Vagina (tissue), 2 donors: ENCODE data around the gene VMP1. TPM values are rescaled to one million over a fixed set of nuclear protein-coding genes. Genes with fewer than 3 reads are reported as not detected.
"Not testable (repeated sequence)": the region's sequence is repeated elsewhere in the genome, so short reads cannot be mapped to it uniquely, and the experiment has no call there.

ENCODE experiments used
- DNase-seq, 2 donors: peaks; one replicate each; pipeline ENCODE4 v3.0.0-alpha.2; 2017; ENCODE audit errors: extremely low spot score in 2 of 2
- H3K27ac ChIP-seq: fragments of 200-600 bp; sonication (generic); one replicate; pipeline ENCODE4 v1.5.1; 2019
- H3K27me3 ChIP-seq: fragments of 200-600 bp; sonication (generic); one replicate; pipeline ENCODE4 v1.5.1; 2019
- H3K36me3 ChIP-seq, 2 donors: fragments of 200-600 bp; sonication (generic); one replicate each; pipeline ENCODE4 v1.5.1; 2017 to 2019
- H3K4me1 ChIP-seq: fragments of 200-600 bp; sonication (generic); one replicate; pipeline ENCODE4 v1.5.1; 2019
- H3K4me3 ChIP-seq, 2 donors: fragments of 200-600 bp; sonication (generic); 1 replicate in 1 of 2; 2 replicates in 1 of 2; pipeline ENCODE4 v1.5.1; 2016 to 2019
- H3K9me3 ChIP-seq: fragments of 200-600 bp; sonication (generic); one replicate; pipeline ENCODE4 v1.5.1; 2019
- POLR2A ChIP-seq, 2 donors: fragments of 450-650 bp; IDR thresholded peaks; one replicate each; pipeline ENCODE4 v1.6.1; 2017; ENCODE audit warnings: antibody characterized with exemption in 2 of 2, mild to moderate bottlenecking in 2 of 2, moderate library complexity in 2 of 2
- POLR2AphosphoS5 ChIP-seq, 2 donors: sonication (generic); formaldehyde crosslinking; IDR thresholded peaks; one replicate each; pipeline ENCODE4 v1.9.0; 2017; ENCODE audit warnings: antibody characterized with exemption in 2 of 2, mild to moderate bottlenecking in 2 of 2, low read depth in 1 of 2; ENCODE audit not compliant: insufficient read depth in 1 of 2
- intact Hi-C: fragments of 100-400 bp; cut with DNase I; formaldehyde crosslinking; loops from one replicate; pipeline ENCODE4 v1.15.1; 2023
- total RNA-seq: library from RNA; depleted of rRNA; stranded (reverse); fragments of >200 nt; gene quantifications from one replicate; pipeline ENCODE4 v1.2.3, GENCODE V29; 2016
- TF ChIP-seq, protein P1 (sequence below), 3 experiments: fragments of 450-650 bp in 2 of 3; fragments of 200-600 bp in 1 of 3; sonication (generic) in 1 of 3; IDR thresholded peaks; one replicate each; pipeline ENCODE4 v1.5.1; 2017 to 2019; ENCODE audit warnings: antibody characterized with exemption in 3 of 3, mild to moderate bottlenecking in 2 of 3, moderate library complexity in 2 of 3

Gene VMP1
- total RNA-seq, 1 donor from 2014 or later, result 380 TPM

- Histone ChIP-seq H3K27me3 (no peaks in the 10 kb centered on the region), H3K4me1 (peaks cover 20% of the 10 kb centered on the region), H3K4me3 (peak overlapping the region in 1 of 2 donors; percentile 2), H3K9me3 (no peaks in the 10 kb centered on the region), H3K27ac (peak overlapping the region; percentile 66), H3K36me3 (no peaks in the 10 kb centered on the region)
- intact Hi-C loops, result loop anchor here (5.0 kb wide), 2 partner anchors 89 to 114 kb away; no protein-coding TSS in a partner anchor
- peak in 1 of 2 donors; percentile 85 for TF ChIP-seq POLR2AphosphoS5 (IDR thresholded peaks at IDR 0.05; ENCODE audit: insufficient read depth in 1 of 2, low read depth in 1 of 2)
- no peak for TF ChIP-seq POLR2A (IDR thresholded peaks at IDR 0.05)
- TF ChIP-seq, protein P1, sequence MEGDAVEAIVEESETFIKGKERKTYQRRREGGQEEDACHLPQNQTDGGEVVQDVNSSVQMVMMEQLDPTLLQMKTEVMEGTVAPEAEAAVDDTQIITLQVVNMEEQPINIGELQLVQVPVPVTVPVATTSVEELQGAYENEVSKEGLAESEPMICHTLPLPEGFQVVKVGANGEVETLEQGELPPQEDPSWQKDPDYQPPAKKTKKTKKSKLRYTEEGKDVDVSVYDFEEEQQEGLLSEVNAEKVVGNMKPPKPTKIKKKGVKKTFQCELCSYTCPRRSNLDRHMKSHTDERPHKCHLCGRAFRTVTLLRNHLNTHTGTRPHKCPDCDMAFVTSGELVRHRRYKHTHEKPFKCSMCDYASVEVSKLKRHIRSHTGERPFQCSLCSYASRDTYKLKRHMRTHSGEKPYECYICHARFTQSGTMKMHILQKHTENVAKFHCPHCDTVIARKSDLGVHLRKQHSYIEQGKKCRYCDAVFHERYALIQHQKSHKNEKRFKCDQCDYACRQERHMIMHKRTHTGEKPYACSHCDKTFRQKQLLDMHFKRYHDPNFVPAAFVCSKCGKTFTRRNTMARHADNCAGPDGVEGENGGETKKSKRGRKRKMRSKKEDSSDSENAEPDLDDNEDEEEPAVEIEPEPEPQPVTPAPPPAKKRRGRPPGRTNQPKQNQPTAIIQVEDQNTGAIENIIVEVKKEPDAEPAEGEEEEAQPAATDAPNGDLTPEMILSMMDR (IDR thresholded peaks at IDR 0.05), result peak; percentile 68 to 76 (median 69)
- DNase-seq, result no peak
Observed at GRCh38 chr17:59753522-59754467, 46.3 kb downstream of the VMP1 start.

GRCh38 chr17:59754552-59754951 lies 47.1 kb downstream of the VMP1 start:
- Histone ChIP-seq H3K27me3 (no peaks in the 10 kb centered on the region), H3K9me3 (no peaks in the 10 kb centered on the region), H3K4me3 (no peak overlapping the region), H3K36me3 (no peaks in the 10 kb centered on the region), H3K4me1 (peaks cover 20% of the 10 kb centered on the region), H3K27ac (peak overlapping the region; percentile 66)
- intact Hi-C loops, result loop anchor here (5.0 kb wide), 2 partner anchors 88 to 113 kb away; no protein-coding TSS in a partner anchor
- DNase-seq, result no peak
- TF ChIP-seq POLR2A (IDR thresholded peaks at IDR 0.05) (no peak), POLR2AphosphoS5 (IDR thresholded peaks at IDR 0.05; ENCODE audit: insufficient read depth in 1 of 2, low read depth in 1 of 2) (no peak)
- TF ChIP-seq, protein P1 (IDR thresholded peaks at IDR 0.05), result no peak

DNA sequence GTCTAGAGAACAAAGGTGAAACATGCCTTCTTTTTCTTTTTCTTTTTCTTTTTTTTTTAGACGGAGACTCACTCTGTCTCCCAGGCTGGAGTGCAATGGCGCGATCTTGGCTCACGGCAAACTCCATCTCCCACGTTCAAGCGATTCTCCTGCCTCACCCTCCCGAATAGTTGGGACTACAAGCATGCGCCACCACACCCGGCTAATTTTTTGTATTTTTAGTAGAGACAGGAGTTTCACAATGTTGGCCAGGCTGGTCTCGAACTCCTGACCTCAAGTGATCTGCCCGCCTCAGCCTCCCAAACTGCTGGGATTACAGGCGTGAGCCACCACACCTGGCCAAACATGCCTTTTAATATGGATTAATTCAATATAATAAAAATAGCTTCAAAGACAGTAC lies 47.6 kb downstream of the VMP1 start:
- H3K9me3 ChIP-seq, H3K36me3 ChIP-seq, H3K4me3 ChIP-seq, intact Hi-C loops, H3K27me3 ChIP-seq, DNase-seq: not testable (repeated sequence)
- H3K4me1 ChIP-seq, result peaks cover 20% of the 10 kb centered on the region
- H3K27ac ChIP-seq, result peak overlapping the region; percentile 66

- peak in 1 of 2 donors; percentile 20 for TF ChIP-seq POLR2AphosphoS5 (IDR thresholded peaks at IDR 0.05; ENCODE audit: insufficient read depth in 1 of 2, low read depth in 1 of 2)
- TF ChIP-seq, protein P1 (IDR thresholded peaks at IDR 0.05), result no peak
- no peak overlapping the region for H3K4me3 ChIP-seq
- H3K27me3 ChIP-seq, result no peaks in the 10 kb centered on the region
- H3K36me3 ChIP-seq, result no peaks in the 10 kb centered on the region
- intact Hi-C loops, result no loop called here
- H3K27ac ChIP-seq, result peak overlapping the region; percentile 66
- no peak for DNase-seq
- no peaks in the 10 kb centered on the region for H3K9me3 ChIP-seq
- peaks cover 20% of the 10 kb centered on the region for H3K4me1 ChIP-seq
Observed at GRCh38 chr17:59756236-59756818, 48.9 kb downstream of the VMP1 start.

DNA sequence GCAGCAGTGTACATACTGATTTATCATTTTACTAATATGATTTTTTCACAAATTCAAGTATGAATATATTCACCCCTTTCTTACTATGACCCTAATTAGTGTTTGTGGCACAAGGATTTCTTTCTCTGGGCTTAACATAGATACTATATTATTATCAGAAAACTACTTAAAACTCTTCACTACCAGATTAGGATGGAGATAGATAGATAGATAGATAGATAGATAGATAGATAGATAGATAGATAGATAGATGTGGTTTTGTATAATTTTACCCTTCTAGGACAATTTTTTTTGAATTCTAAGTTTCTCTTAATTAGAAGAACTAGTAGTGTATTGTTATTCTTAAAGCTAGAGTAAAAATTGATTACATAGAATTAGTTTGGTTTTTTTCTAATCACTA lies 49.6 kb downstream of the VMP1 start:
- Histone ChIP-seq H3K27ac (peak overlapping the region; percentile 66), H3K27me3 (no peaks in the 10 kb centered on the region), H3K4me3 (no peak overlapping the region), H3K9me3 (no peaks in the 10 kb centered on the region), H3K4me1 (peaks cover 20% of the 10 kb centered on the region), H3K36me3 (no peaks in the 10 kb centered on the region)
- TF ChIP-seq POLR2A (IDR thresholded peaks at IDR 0.05) (no peak), POLR2AphosphoS5 (IDR thresholded peaks at IDR 0.05; ENCODE audit: insufficient read depth in 1 of 2, low read depth in 1 of 2) (no peak)
- TF ChIP-seq, protein P1 (IDR thresholded peaks at IDR 0.05), result no peak
- DNase-seq, result no peak
- intact Hi-C loops, result no loop called here
